ENCODE measurements around the gene ALAS1.
"Not testable (repeated sequence)": the region's sequence is repeated elsewhere in the genome, so short reads cannot be mapped to it uniquely, and the experiment has no call there.

The ALAS1 gene

DNA sequence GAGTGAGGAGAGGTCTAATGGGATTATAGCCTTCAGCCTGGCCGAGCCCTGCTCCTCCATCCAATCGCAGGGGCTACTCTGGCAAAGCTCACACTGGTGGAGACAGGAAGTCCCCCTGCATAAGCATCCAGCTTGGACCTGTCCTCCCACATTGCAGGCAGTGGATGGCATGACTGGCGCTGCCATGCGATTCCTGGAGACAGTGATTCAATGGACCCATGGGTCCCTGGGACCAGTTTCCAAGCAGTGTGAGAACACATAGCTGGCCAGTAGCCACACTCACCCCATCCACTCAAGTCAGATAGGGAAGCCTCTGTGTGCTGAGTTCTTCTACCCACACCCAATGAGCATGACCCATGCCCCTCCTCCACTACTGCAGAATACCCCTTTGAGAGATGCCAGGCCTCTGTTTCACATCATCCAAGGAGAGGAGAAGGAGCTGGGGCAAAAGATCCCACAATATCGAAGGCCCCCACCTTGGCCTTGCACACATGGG is 25.6 kb upstream of the ALAS1 start:
- Mint-ChIP-seq H3K4me1 (peaks cover 4% of the 10 kb centered on the region), H3K9me3 (no peaks in the 10 kb centered on the region), H3K4me3 (no peak overlapping the region), H3K27ac (no peak overlapping the region), H3K36me3 (no peaks in the 10 kb centered on the region), H3K27me3 (no peaks in the 10 kb centered on the region)

GRCh38 chr3:52173101-52173500 is 24.9 kb upstream of the ALAS1 start:
- no peaks in the 10 kb centered on the region for H3K9me3 Mint-ChIP-seq
- no peak overlapping the region for H3K27ac Mint-ChIP-seq
- H3K27me3 Mint-ChIP-seq = no peaks in the 10 kb centered on the region
- no peak overlapping the region for H3K4me3 Mint-ChIP-seq
- H3K36me3 Mint-ChIP-seq = no peaks in the 10 kb centered on the region
- peaks cover 4% of the 10 kb centered on the region for H3K4me1 Mint-ChIP-seq

- no peaks in the 10 kb centered on the region for H3K9me3 Mint-ChIP-seq
- peaks cover 4% of the 10 kb centered on the region for H3K4me1 Mint-ChIP-seq
- H3K27me3 Mint-ChIP-seq = no peaks in the 10 kb centered on the region
- H3K36me3 Mint-ChIP-seq = no peaks in the 10 kb centered on the region
- no peak overlapping the region for H3K4me3 Mint-ChIP-seq
- no peak overlapping the region for H3K27ac Mint-ChIP-seq
These were observed 23.1 kb upstream of the ALAS1 start for GRCh38 chr3:52174896-52175295.

DNA sequence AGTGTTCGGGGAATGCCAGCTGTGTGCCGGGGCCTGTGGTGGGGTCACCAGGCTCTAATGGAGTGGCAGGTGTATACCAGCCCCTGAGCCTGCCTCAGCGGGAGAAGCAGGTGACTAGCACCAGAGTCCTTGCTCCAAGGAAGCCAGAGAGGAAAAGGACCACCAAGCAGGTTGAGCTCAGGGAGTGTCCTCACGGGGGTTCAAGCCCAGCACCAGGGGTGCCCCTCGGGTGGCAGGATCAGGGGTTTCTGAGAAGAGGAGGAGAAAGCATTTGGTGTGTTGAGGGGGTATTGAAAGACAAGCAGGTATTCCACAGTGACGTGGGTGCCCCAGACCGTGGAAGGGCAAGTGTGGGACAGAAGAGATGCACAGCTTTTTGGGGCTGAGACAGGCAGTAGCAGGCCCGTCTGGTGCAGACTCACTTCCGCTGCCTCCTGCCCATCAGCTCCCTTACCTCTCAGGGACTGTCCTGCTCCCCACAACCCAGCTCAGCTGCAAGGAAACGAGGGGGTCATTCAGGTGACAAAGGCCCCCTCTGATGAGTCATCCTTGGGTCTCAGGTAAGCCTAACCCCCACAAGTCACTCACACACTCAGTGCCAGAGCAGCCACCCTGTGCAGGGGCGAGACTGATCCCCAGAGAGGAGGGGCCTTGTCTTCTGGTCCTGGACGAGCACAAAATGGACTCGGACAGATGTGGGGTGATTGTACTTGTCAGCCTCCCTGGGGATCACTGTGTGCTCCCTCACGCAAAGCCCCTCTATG is 22.4 kb upstream of the ALAS1 start:
- Mint-ChIP-seq H3K9me3 (no peaks in the 10 kb centered on the region), H3K36me3 (no peaks in the 10 kb centered on the region), H3K4me1 (peaks cover 4% of the 10 kb centered on the region), H3K4me3 (no peak overlapping the region), H3K27ac (no peak overlapping the region), H3K27me3 (no peaks in the 10 kb centered on the region)

- no peak overlapping the region for H3K27ac Mint-ChIP-seq
- no peaks in the 10 kb centered on the region for H3K27me3 Mint-ChIP-seq
- no peak overlapping the region for H3K4me3 Mint-ChIP-seq
- H3K36me3 Mint-ChIP-seq = no peaks in the 10 kb centered on the region
- peaks cover 4% of the 10 kb centered on the region for H3K4me1 Mint-ChIP-seq
- no peaks in the 10 kb centered on the region for H3K9me3 Mint-ChIP-seq
These were observed 21.7 kb upstream of the ALAS1 start for GRCh38 chr3:52176180-52176752.

- H3K36me3 Mint-ChIP-seq = no peaks in the 10 kb centered on the region
- no peak overlapping the region for H3K4me3 Mint-ChIP-seq
- H3K4me1 Mint-ChIP-seq = no peaks in the 10 kb centered on the region
- no peaks in the 10 kb centered on the region for H3K27me3 Mint-ChIP-seq
- no peak overlapping the region for H3K27ac Mint-ChIP-seq
- H3K9me3 Mint-ChIP-seq = no peaks in the 10 kb centered on the region
These were observed 20.8 kb upstream of the ALAS1 start for GRCh38 chr3:52176951-52177700.

- no peak overlapping the region for H3K4me3 Mint-ChIP-seq
- H3K27me3 Mint-ChIP-seq = no peaks in the 10 kb centered on the region
- no peaks in the 10 kb centered on the region for H3K4me1 Mint-ChIP-seq
- no peaks in the 10 kb centered on the region for H3K9me3 Mint-ChIP-seq
- H3K36me3 Mint-ChIP-seq = no peaks in the 10 kb centered on the region
- H3K27ac Mint-ChIP-seq = no peak overlapping the region
These were observed 20.3 kb upstream of the ALAS1 start for GRCh38 chr3:52177701-52178042.

GRCh38 chr3:52178126-52178525 is 19.8 kb upstream of the ALAS1 start:
- not testable (repeated sequence) for H3K27me3 Mint-ChIP-seq

GRCh38 chr3:52178537-52178936 is 19.4 kb upstream of the ALAS1 start:
- H3K4me3 Mint-ChIP-seq = no peak overlapping the region
- no peaks in the 10 kb centered on the region for H3K36me3 Mint-ChIP-seq
- H3K27me3 Mint-ChIP-seq = no peaks in the 10 kb centered on the region
- no peaks in the 10 kb centered on the region for H3K9me3 Mint-ChIP-seq
- no peak overlapping the region for H3K27ac Mint-ChIP-seq
- H3K4me1 Mint-ChIP-seq = no peaks in the 10 kb centered on the region

More at GRCh38 chr3:52178126-52178525, 19.8 kb upstream of the ALAS1 start:
- not testable (repeated sequence) for H3K36me3 Mint-ChIP-seq, H3K9me3 Mint-ChIP-seq, H3K4me1 Mint-ChIP-seq, H3K4me3 Mint-ChIP-seq, H3K27ac Mint-ChIP-seq

DNA sequence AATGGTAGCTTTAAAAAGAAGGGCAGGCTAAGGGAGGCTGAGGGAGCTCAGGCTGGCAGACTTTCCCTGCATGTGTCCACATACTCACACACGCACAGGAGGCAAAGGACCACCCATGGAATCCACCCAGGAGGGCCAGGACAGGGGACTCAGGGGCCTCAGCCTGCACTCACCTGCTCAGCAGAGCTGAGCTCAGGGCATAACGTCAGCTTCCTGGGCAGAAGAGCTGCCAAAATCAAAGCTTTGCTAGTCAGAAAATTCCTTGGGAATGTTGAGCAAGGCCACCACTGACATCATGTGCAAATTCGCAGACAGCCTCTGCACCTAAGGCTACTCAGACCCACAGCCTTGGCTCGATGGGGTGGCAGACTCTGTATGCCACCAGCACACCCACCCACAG is 16.4 kb upstream of the ALAS1 start:
- H3K4me3 Mint-ChIP-seq = no peak overlapping the region
- H3K9me3 Mint-ChIP-seq = no peaks in the 10 kb centered on the region
- H3K27ac Mint-ChIP-seq = no peak overlapping the region
- H3K4me1 Mint-ChIP-seq = no peaks in the 10 kb centered on the region
- H3K27me3 Mint-ChIP-seq = no peaks in the 10 kb centered on the region
- H3K36me3 Mint-ChIP-seq = no peaks in the 10 kb centered on the region

GRCh38 chr3:52182196-52182595 is 15.8 kb upstream of the ALAS1 start:
- Mint-ChIP-seq H3K27ac (no peak overlapping the region), H3K36me3 (no peaks in the 10 kb centered on the region), H3K27me3 (no peaks in the 10 kb centered on the region), H3K4me3 (no peak overlapping the region), H3K9me3 (no peaks in the 10 kb centered on the region), H3K4me1 (no peaks in the 10 kb centered on the region)

- Mint-ChIP-seq H3K4me1 (no peaks in the 10 kb centered on the region), H3K9me3 (no peaks in the 10 kb centered on the region), H3K36me3 (no peaks in the 10 kb centered on the region), H3K27me3 (no peaks in the 10 kb centered on the region), H3K27ac (no peak overlapping the region), H3K4me3 (no peak overlapping the region)
These were observed 15.3 kb upstream of the ALAS1 start for GRCh38 chr3:52182691-52183090.

GRCh38 chr3:52183786-52184445 is 14.0 kb upstream of the ALAS1 start:
- Mint-ChIP-seq H3K36me3 (no peaks in the 10 kb centered on the region), H3K4me1 (no peaks in the 10 kb centered on the region), H3K4me3 (no peak overlapping the region), H3K27me3 (no peaks in the 10 kb centered on the region), H3K27ac (no peak overlapping the region), H3K9me3 (no peaks in the 10 kb centered on the region)

DNA sequence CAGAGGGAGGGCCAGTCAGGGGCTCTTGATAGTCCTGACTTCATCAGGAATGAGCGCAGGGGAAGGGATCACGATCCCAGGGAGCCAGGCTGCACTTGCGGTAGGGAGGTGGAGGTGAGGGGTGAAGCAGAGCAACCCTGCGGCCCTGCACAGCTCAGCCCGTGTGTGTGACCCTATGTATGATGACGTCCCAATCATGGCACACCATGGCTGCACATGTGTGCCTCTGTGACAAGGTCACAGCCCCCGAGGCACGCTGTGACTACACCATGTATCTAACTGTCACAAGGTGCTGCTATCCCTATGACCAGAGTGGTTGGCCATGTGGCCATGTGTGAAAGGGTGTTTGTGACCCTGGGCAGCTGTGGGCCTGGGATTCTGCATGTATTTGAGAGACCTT is 13.3 kb upstream of the ALAS1 start:
- Mint-ChIP-seq H3K36me3 (no peaks in the 10 kb centered on the region), H3K9me3 (no peaks in the 10 kb centered on the region), H3K4me3 (no peak overlapping the region), H3K27ac (no peak overlapping the region), H3K27me3 (no peaks in the 10 kb centered on the region), H3K4me1 (no peaks in the 10 kb centered on the region)

DNA sequence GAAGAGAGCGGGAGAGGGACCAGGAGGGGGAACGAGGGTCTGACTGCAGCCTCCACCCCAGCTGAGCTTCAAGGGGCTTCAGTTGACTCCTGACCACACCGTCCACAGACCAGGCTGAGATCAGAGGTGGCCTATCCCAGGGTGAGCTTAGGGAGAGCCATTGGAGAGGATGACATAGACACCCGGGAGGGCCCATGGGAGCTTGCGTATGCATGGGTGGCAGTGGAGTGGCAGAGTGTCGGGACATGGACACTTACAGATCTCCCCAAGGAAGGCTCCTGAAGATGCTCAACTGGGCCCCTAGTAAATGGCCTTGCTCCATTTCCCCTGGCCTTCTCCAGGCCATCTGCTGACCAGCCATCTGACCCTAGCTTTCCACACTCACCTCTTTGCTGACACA is 12.6 kb upstream of the ALAS1 start:
- no peaks in the 10 kb centered on the region for H3K27me3 Mint-ChIP-seq

DNA sequence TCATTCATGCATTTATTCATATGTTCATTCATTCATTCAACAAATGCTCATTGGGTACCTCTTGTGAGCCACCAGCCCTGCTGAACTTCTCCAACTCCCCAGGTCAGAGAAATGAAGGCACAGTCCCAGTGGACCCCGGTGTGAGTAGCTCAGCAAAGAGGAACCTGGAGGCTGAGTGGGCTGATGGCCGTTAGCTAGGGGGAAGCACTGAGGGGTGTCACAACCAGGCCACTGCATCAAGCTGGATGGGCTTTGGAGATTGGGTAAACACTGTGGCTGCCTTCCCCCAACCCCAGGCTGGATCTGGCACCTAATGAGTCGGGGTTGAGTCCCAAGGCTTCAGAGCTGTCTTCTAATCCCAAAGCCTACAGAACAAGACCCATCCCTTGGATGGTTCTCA is 12.1 kb upstream of the ALAS1 start:
- H3K27ac Mint-ChIP-seq = no peak overlapping the region

More for the DNA sequence above, 12.6 kb upstream of the ALAS1 start:
- Mint-ChIP-seq H3K9me3 (no peaks in the 10 kb centered on the region), H3K4me1 (no peaks in the 10 kb centered on the region), H3K27ac (no peak overlapping the region), H3K4me3 (no peak overlapping the region), H3K36me3 (no peaks in the 10 kb centered on the region)

More for the DNA sequence above, 12.1 kb upstream of the ALAS1 start:
- no peaks in the 10 kb centered on the region for H3K9me3 Mint-ChIP-seq
- H3K36me3 Mint-ChIP-seq = no peaks in the 10 kb centered on the region
- H3K4me1 Mint-ChIP-seq = no peaks in the 10 kb centered on the region
- H3K27me3 Mint-ChIP-seq = no peaks in the 10 kb centered on the region
- H3K4me3 Mint-ChIP-seq = no peak overlapping the region
